T-cell (primary cell): ENCODE measurements around the gene ZNF518A. TPM values are rescaled to one million over a fixed set of nuclear protein-coding genes. Genes with fewer than 3 reads are reported as not detected.

Experiments used
- ATAC-seq, 4 experiments: fragments of 200-7000 bp in 3 of 4; fragments of 150-1000 bp in 1 of 4; cut with Tn5 transposase; replicated peaks in 1 of 4; 1 replicate in 3 of 4; 2 replicates in 1 of 4; pipeline ENCODE4 v1.10.0; 2021; ENCODE audit warnings: moderate library complexity in 3 of 4, mild to moderate bottlenecking in 2 of 4, moderate number of reproducible peaks in 1 of 4
- CTCF ChIA-PET, 2 donors: fragments of 300-600 bp; sonication (Branson Sonifier 250); formaldehyde crosslinking; loops; one replicate each; lab custom pipeline; 2022; ENCODE audit warnings: antibody characterized with exemption in 2 of 2; lab: Charles Lee
- POLR2A ChIA-PET, 2 donors: fragments of 300-600 bp; sonication (Branson Sonifier 250); formaldehyde crosslinking; loops; one replicate each; lab custom pipeline; 2022; ENCODE audit warnings: antibody characterized with exemption in 2 of 2; lab: Charles Lee
- DNase-seq, 35 experiments: peaks; one replicate each; pipeline versions ENCODE4 v3.0.0 to v3.0.0-alpha.2; 2013 to 2023
- H3K27ac ChIP-seq: one replicate; pipeline ENCODE4 v1.5.1; 2013; ENCODE audit warnings: low read length
- H3K27me3 ChIP-seq, 2 experiments: replicated peaks in 1 of 2; 1 replicate in 1 of 2; 2 replicates in 1 of 2; pipeline versions ENCODE4 v1.6.1 to v1.7.0; 2013; ENCODE audit warnings: low read length in 1 of 2, mixed read lengths in 1 of 2; ENCODE audit not compliant: control insufficient read depth in 2 of 2, insufficient read depth in 2 of 2; ENCODE audit errors: extremely low read depth in 1 of 2
- H3K36me3 ChIP-seq, 2 donors: 1 replicate in 1 of 2; 2 replicates in 1 of 2; pipeline versions ENCODE4 v1.6.1 to v1.7.0; 2013; ENCODE audit warnings: low read length in 1 of 2; ENCODE audit not compliant: control insufficient read depth in 2 of 2, insufficient read depth in 1 of 2; ENCODE audit errors: extremely low read depth in 1 of 2
- H3K4me1 ChIP-seq, 2 experiments: 1 replicate in 1 of 2; 2 replicates in 1 of 2; pipeline versions ENCODE4 v1.6.1 to v1.7.0; 2013; ENCODE audit warnings: low read length in 2 of 2, mixed read lengths in 1 of 2; ENCODE audit not compliant: insufficient read depth in 2 of 2, control insufficient read depth in 1 of 2; ENCODE audit errors: extremely low read depth in 1 of 2
- H3K4me3 ChIP-seq, 2 donors: 1 replicate in 1 of 2; 2 replicates in 1 of 2; pipeline versions ENCODE4 v1.5.1 to v1.7.0; 2013; ENCODE audit warnings: mild to moderate bottlenecking in 2 of 2, low read length in 1 of 2, moderate library complexity in 1 of 2; ENCODE audit not compliant: control insufficient read depth in 1 of 2; ENCODE audit errors: extremely low read depth in 1 of 2
- H3K9me3 ChIP-seq: 2 replicates; pipeline ENCODE4 v1.7.0; 2013
- H3K27ac Mint-ChIP-seq, 2 donors: one replicate each; pipeline ENCODE4 v1.8.0; 2020 to 2021; ENCODE audit warnings: mild to moderate bottlenecking in 2 of 2, mixed read lengths in 2 of 2
- H3K27me3 Mint-ChIP-seq, 2 donors: one replicate each; pipeline ENCODE4 v1.8.0; 2021 to 2022; ENCODE audit warnings: mixed read lengths in 2 of 2
- H3K36me3 Mint-ChIP-seq: one replicate; pipeline ENCODE4 v1.8.0; 2021; ENCODE audit warnings: mixed read lengths
- H3K4me1 Mint-ChIP-seq, 3 donors: one replicate each; pipeline ENCODE4 v1.8.0; 2020 to 2022; ENCODE audit warnings: mixed read lengths in 3 of 3, mild to moderate bottlenecking in 1 of 3
- H3K4me3 Mint-ChIP-seq, 3 donors: one replicate each; pipeline ENCODE4 v1.8.0; 2020 to 2022; ENCODE audit warnings: mild to moderate bottlenecking in 3 of 3, mixed read lengths in 3 of 3, moderate library complexity in 3 of 3
- H3K9me3 Mint-ChIP-seq, 3 donors: one replicate each; pipeline ENCODE4 v1.8.0; 2020 to 2022; ENCODE audit warnings: mixed read lengths in 3 of 3
- WGBS: methylation state at CpG from one replicate; pipeline ENCODE4 v1.1.5; 2013; ENCODE audit warnings: missing lambda C conversion rate; ENCODE audit not compliant: insufficient coverage; 5-methylcytosine and 5-hydroxymethylcytosine counted together
- total RNA-seq, 35 experiments: library from RNA in 6 of 35; stranded (reverse) in 6 of 35; fragments of 120-200 nt in 1 of 35; gene quantifications; one replicate each; pipeline versions ENCODE4 v1.2.1 to v1.2.4 and lab custom pipeline; 2013 to 2026

The ZNF518A gene
- total RNA-seq, 5 donors from 2014 or later (not counting 1 experiment from before 2014, with no cell fraction given), result 17.7 to 22.8 (median 20.6) TPM

GRCh38 chr10:96208271-96208670 lies 78.2 kb downstream of the ZNF518A start:
- H3K9me3 Mint-ChIP-seq, result no peaks in the 10 kb centered on the region
- Histone ChIP-seq H3K36me3 (no peaks in the 10 kb centered on the region), H3K4me3 (no peak overlapping the region), H3K9me3 (no peaks in the 10 kb centered on the region), H3K27me3 (peaks cover 0 to 13% of the 10 kb centered on the region in 2 experiments), H3K27ac (no peak overlapping the region), H3K4me1 (no peaks in the 10 kb centered on the region)
- no peak for ATAC-seq
- H3K4me3 Mint-ChIP-seq, result no peak overlapping the region
- no peak overlapping the region for H3K27ac Mint-ChIP-seq
- ChIA-PET CTCF (interaction anchor here in 1 of 2 donors (0.6 kb wide), 1 partner anchor 37 kb away, joined by 5 read pairs; no protein-coding TSS in a partner anchor), POLR2A (interaction anchor here in 1 of 2 donors (0.5 to 0.6 kb wide), 3 partner anchors 21 to 48 kb away, joined by 4 to 6 read pairs (median 5); no protein-coding TSS in a partner anchor)
- 100% methylated on average over 1 of the region's 2 CpGs for WGBS
- H3K4me1 Mint-ChIP-seq, result no peaks in the 10 kb centered on the region
- no peak for DNase-seq
- peaks cover under 1 to 1% of the 10 kb centered on the region in 2 donors for H3K27me3 Mint-ChIP-seq
- H3K36me3 Mint-ChIP-seq, result no peaks in the 10 kb centered on the region

- Histone ChIP-seq H3K27me3 (peaks cover 0 to 13% of the 10 kb centered on the region in 2 experiments), H3K4me1 (no peaks in the 10 kb centered on the region), H3K4me3 (no peak overlapping the region), H3K36me3 (no peaks in the 10 kb centered on the region), H3K9me3 (no peaks in the 10 kb centered on the region), H3K27ac (no peak overlapping the region)
- 92% methylated on average over 2 of the region's 5 CpGs for WGBS
- H3K9me3 Mint-ChIP-seq, result no peaks in the 10 kb centered on the region
- no peak overlapping the region for H3K4me3 Mint-ChIP-seq
- H3K27me3 Mint-ChIP-seq, result peaks cover 1 to 6% of the 10 kb centered on the region in 2 donors
- POLR2A ChIA-PET, result interaction anchor here in 1 of 2 donors (0.6 kb wide), 1 partner anchor 21 kb away, joined by 6 read pairs; no protein-coding TSS in a partner anchor
- ATAC-seq (no peak), DNase-seq (no peak)
- no peak overlapping the region for H3K27ac Mint-ChIP-seq
- H3K36me3 Mint-ChIP-seq, result no peaks in the 10 kb centered on the region
- CTCF ChIA-PET, result no interaction called here
- no peaks in the 10 kb centered on the region for H3K4me1 Mint-ChIP-seq
Observed at GRCh38 chr10:96208946-96209345, 78.8 kb downstream of the ZNF518A start.

- Histone ChIP-seq H3K36me3 (no peaks in the 10 kb centered on the region), H3K27ac (no peak overlapping the region), H3K4me1 (no peaks in the 10 kb centered on the region), H3K4me3 (no peak overlapping the region), H3K9me3 (no peaks in the 10 kb centered on the region), H3K27me3 (peaks cover 0 to 20% of the 10 kb centered on the region in 2 experiments)
- DNase-seq (no peak), ATAC-seq (no peak)
- Mint-ChIP-seq H3K4me1 (no peaks in the 10 kb centered on the region), H3K27ac (no peak overlapping the region), H3K27me3 (peaks cover 1 to 13% of the 10 kb centered on the region in 2 donors), H3K9me3 (no peaks in the 10 kb centered on the region), H3K36me3 (no peaks in the 10 kb centered on the region), H3K4me3 (no peak overlapping the region)
- POLR2A ChIA-PET, result no interaction called here
- CTCF ChIA-PET, result no interaction called here
Observed at GRCh38 chr10:96211764-96212163, 81.7 kb downstream of the ZNF518A start.

- no peak overlapping the region for H3K4me3 ChIP-seq
- ChIA-PET CTCF (no interaction called here), POLR2A (no interaction called here)
- Mint-ChIP-seq H3K4me1 (no peaks in the 10 kb centered on the region), H3K9me3 (no peaks in the 10 kb centered on the region), H3K27me3 (peaks cover 5 to 21% of the 10 kb centered on the region in 2 donors), H3K36me3 (no peaks in the 10 kb centered on the region), H3K4me3 (no peak overlapping the region), H3K27ac (no peak overlapping the region)
- H3K27ac ChIP-seq, result no peak overlapping the region
- H3K27me3 ChIP-seq, result peaks cover 0 to 20% of the 10 kb centered on the region in 2 experiments
- no peaks in the 10 kb centered on the region for H3K9me3 ChIP-seq
- H3K36me3 ChIP-seq, result no peaks in the 10 kb centered on the region
- ATAC-seq (no peak), DNase-seq (no peak)
- WGBS, result no CpG with 5 or more reads among the region's 1 CpG
- H3K4me1 ChIP-seq, result no peaks in the 10 kb centered on the region
Observed at GRCh38 chr10:96212911-96213310, 82.8 kb downstream of the ZNF518A start.

Other genes starting within 250 kb of the ZNF518A start
- under 1 TPM in 1 of 5 donors, not detected in 4; 0.25 TPM for gene CC2D2B, start 222.3 kb upstream of the ZNF518A start, total RNA-seq
- 1 to 10 TPM; 5.6 to 6.1 (median 5.9) TPM for gene CCNJ, start 86.7 kb upstream of the ZNF518A start, total RNA-seq
- gene BLNK, start 141.3 kb downstream of the ZNF518A start, total RNA-seq, result 1 to 10 TPM; 1.3 to 8.2 (median 1.7) TPM
- under 1 TPM in 3 of 5 donors, not detected in 2; 0.13 to 0.38 (median 0.30) TPM for gene DNTT, start 174.1 kb downstream of the ZNF518A start, total RNA-seq
- not detected for gene OPALIN, start 228.7 kb downstream of the ZNF518A start, total RNA-seq